Lower leg skin (tissue), 4 donors: ENCODE measurements around the gene EFCAB12. TPM values are rescaled to one million over a fixed set of nuclear protein-coding genes. Genes with fewer than 3 reads are reported as not detected.

Experiments
- DNase-seq, 2 donors: peaks; one replicate each; pipeline ENCODE4 v3.0.0-alpha.2; 2019; ENCODE audit warnings: low spot score in 2 of 2
- H3K4me3 ChIP-seq: fragments of 200-600 bp; sonication (generic); 2 replicates; pipeline ENCODE4 v1.5.1; 2017; ENCODE audit warnings: mild to moderate bottlenecking, low read depth; ENCODE audit not compliant: poor library complexity, severe bottlenecking
- CTCF ChIP-seq, 3 donors: fragments of 450-650 bp; IDR thresholded peaks; one replicate each; pipeline ENCODE4 v1.5.1; 2016; ENCODE audit warnings: antibody characterized with exemption in 3 of 3, mild to moderate bottlenecking in 3 of 3, moderate library complexity in 2 of 3
- POLR2A ChIP-seq, 2 donors: fragments of 450-650 bp; IDR thresholded peaks; one replicate each; pipeline ENCODE4 v1.6.1; 2016 to 2017; ENCODE audit warnings: antibody characterized with exemption in 2 of 2, mild to moderate bottlenecking in 1 of 2, moderate library complexity in 1 of 2
- WGBS, 2 donors: methylation state at CpG; one replicate each; pipeline ENCODE4 v1.1.5; 2018; 5-methylcytosine and 5-hydroxymethylcytosine counted together
- intact Hi-C: fragments of 100-400 bp; cut with DNase I; formaldehyde crosslinking; loops from one replicate; pipeline ENCODE4 v1.15.0; 2023; ENCODE audit warnings: low total_unique reads
- total RNA-seq, 4 donors: library from RNA; depleted of rRNA; stranded (reverse); fragments of >200 nt; gene quantifications; one replicate each; pipeline ENCODE4 v1.1.0, GENCODE V29; 2016

The EFCAB12 gene
- total RNA-seq, result not detected

DNA sequence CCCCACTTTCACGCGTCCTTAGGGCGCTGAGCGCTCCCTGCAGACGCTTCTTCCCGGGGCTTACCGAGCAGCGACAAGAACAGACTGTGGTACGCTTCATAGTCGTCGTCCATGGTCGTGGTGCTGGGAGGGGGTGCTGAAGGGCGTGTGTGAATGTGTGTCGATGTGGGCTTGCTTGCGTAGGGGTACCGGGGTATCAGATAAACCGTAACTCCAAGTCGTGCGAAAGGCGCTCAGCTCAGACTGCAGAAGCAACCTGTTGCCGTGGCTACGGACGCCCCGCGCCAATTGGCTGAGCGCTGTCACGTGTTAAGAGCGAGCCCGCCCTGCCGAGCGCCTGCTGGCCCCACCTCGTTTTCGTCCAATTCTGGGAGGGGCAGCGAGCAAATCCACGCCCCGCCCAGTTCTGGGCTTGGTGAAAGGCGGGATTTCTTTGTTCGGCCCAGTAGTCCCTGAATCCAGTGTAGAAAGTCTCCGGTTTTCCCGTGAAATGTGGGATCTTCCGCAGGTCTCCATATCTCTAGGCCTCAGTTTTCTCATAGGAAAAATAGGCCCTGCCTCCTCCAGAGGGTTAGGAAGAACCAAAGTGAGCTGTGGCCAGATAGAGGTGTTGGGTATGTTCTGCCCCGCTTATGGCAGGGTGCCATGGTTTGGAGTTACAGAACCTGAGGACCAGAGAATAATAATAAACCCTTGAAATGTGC is at the start of gene EFCAB12:
TSS of gene EFCAB12 (minus strand) at position 261 of the 704 bp plus-strand sequence. CDS start at position 113, 148 bp downstream.
- intact Hi-C loops, result no loop called here
- 2% methylated on average over 33 to 42 of the region's 42 CpGs for WGBS, 2 donors
- TF ChIP-seq CTCF (IDR thresholded peaks at IDR 0.05), result no peak
- H3K4me3 ChIP-seq, result no peak within 1 kb of the TSS
- DNase-seq, result peak; percentile 95 to 99

DNA sequence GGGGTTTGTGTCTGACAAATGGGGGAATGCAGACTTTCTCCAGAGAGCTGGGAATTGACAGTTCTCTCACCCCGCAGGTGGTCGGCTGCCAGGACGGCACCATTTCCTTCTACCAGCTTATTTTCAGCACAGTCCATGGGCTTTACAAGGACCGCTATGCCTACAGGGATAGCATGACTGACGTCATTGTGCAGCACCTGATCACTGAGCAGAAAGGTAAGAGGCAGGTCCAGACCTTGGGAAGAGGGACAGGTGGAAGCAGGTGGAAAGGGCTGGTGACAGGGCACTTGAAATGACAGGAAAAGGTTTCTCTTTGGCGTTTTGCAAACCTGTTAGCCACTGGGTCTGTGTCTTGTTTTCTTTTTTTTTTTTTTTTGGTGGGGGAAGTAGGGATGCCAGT is 48.1 kb upstream of the EFCAB12 start:
- H3K4me3 ChIP-seq, result no peak overlapping the region
- 90 to 91% methylated on average over 6 of the region's 6 CpGs for WGBS, 2 donors
- intact Hi-C loops, result no loop called here
- no peak for TF ChIP-seq POLR2A (IDR thresholded peaks at IDR 0.05)
- TF ChIP-seq CTCF (IDR thresholded peaks at IDR 0.05), result no peak
- DNase-seq, result no peak

GRCh38 chr3:129475863-129476262 is 47.4 kb upstream of the EFCAB12 start:
- no peak for DNase-seq
- intact Hi-C loops, result no loop called here
- no peak overlapping the region for H3K4me3 ChIP-seq
- TF ChIP-seq POLR2A (IDR thresholded peaks at IDR 0.05) (no peak), CTCF (IDR thresholded peaks at IDR 0.05) (no peak)
- 93 to 98% methylated on average over 3 of the region's 3 CpGs for WGBS, 2 donors

- TF ChIP-seq POLR2A (IDR thresholded peaks at IDR 0.05), result no peak
- no peak for TF ChIP-seq CTCF (IDR thresholded peaks at IDR 0.05)
- H3K4me3 ChIP-seq, result no peak overlapping the region
- 82 to 85% methylated on average over 10 of the region's 10 CpGs for WGBS, 2 donors
- DNase-seq, result no peak
- intact Hi-C loops, result no loop called here
These were observed 46.8 kb upstream of the EFCAB12 start for GRCh38 chr3:129474984-129475804.

DNA sequence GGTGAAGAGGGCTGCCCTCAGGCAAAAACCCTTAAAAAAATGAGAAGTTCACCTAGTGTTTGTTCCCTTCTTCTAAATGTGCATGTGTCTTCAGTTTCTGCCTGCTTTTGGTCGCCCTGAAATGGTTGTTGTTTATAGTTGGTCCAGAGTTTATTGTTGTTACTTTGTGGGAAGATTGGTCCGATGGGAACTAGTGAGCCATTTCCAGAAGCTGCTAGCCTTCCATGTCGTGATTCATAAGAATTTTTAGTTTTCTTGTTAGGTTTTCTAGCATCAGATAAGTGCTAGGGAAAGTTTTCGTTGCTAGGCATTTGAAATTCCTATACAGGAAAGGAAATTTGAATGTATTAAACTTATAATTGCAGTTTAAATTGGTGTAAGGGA is 45.3 kb upstream of the EFCAB12 start:
- intact Hi-C loops, result no loop called here
- no peak for TF ChIP-seq POLR2A (IDR thresholded peaks at IDR 0.05)
- TF ChIP-seq CTCF (IDR thresholded peaks at IDR 0.05), result no peak
- DNase-seq, result no peak
- H3K4me3 ChIP-seq, result no peak overlapping the region
- WGBS, 2 donors, result 57 to 84% methylated on average over 4 of the region's 4 CpGs
